Measurements from ENCODE around the gene VPS54. TPM values are rescaled to one million over a fixed set of nuclear protein-coding genes. Genes with fewer than 3 reads are reported as not detected.
"Not testable (repeated sequence)": the region's sequence is repeated elsewhere in the genome, so short reads cannot be mapped to it uniquely, and the experiment has no call there.

Gene VPS54
- polyA plus RNA-seq, 1 donor = 21.9 TPM

GRCh38 chr2:63993130-63993584 is 26.1 kb downstream of the VPS54 start:
- DNase-seq = not testable (repeated sequence)

GRCh38 chr2:63992061-63992685 is 27.1 kb downstream of the VPS54 start:
- DNase-seq = no peak

GRCh38 chr2:63991173-63991999 is 27.8 kb downstream of the VPS54 start:
- DNase-seq = not testable (repeated sequence)

GRCh38 chr2:63990072-63990471 is 29.2 kb downstream of the VPS54 start:
- no peak for DNase-seq

- DNase-seq = not testable (repeated sequence)
Measured at GRCh38 chr2:63988842-63989436, 30.3 kb downstream of the VPS54 start.

GRCh38 chr2:63984606-63985359 is 34.4 kb downstream of the VPS54 start:
- no peak for DNase-seq

GRCh38 chr2:63983986-63984605 is 35.1 kb downstream of the VPS54 start:
- no peak for DNase-seq

GRCh38 chr2:63982335-63982734 is 36.9 kb downstream of the VPS54 start:
- no peak for DNase-seq

GRCh38 chr2:63981702-63982103 is 37.5 kb downstream of the VPS54 start:
- no peak for DNase-seq

GRCh38 chr2:63980794-63981193 is 38.4 kb downstream of the VPS54 start:
- no peak for DNase-seq

- DNase-seq = no peak
Measured at GRCh38 chr2:63977904-63978303, 41.3 kb downstream of the VPS54 start.

GRCh38 chr2:63976125-63976510 is 43.1 kb downstream of the VPS54 start:
- DNase-seq = no peak

- DNase-seq = no peak
Measured at GRCh38 chr2:63975437-63976124, 43.6 kb downstream of the VPS54 start.

GRCh38 chr2:63975036-63975435 is 44.2 kb downstream of the VPS54 start:
- DNase-seq = not testable (repeated sequence)

- DNase-seq = no peak
Measured at GRCh38 chr2:63962186-63962585, 57.0 kb downstream of the VPS54 start.

GRCh38 chr2:63950414-63950813 is 68.8 kb downstream of the VPS54 start:
- no peak for DNase-seq

GRCh38 chr2:63942788-63943187 is 76.4 kb downstream of the VPS54 start:
- no peak for DNase-seq

- not testable (repeated sequence) for DNase-seq
Measured at GRCh38 chr2:63932104-63932503, 87.1 kb downstream of the VPS54 start.

GRCh38 chr2:63926815-63927214 is 92.4 kb downstream of the VPS54 start:
- no peak for DNase-seq

- DNase-seq = no peak
Measured at GRCh38 chr2:63914311-63914710, 104.9 kb downstream of the VPS54 start.

GRCh38 chr2:63903003-63903402 is 116.2 kb downstream of the VPS54 start:
- no peak for DNase-seq

- DNase-seq = no peak
Measured at GRCh38 chr2:63902149-63902548, 117.1 kb downstream of the VPS54 start.

Data from hindlimb muscle (tissue), 1 donor.